ENCODE measurements around the gene RUSF1.
"Not testable (repeated sequence)": the region's sequence is repeated elsewhere in the genome, so short reads cannot be mapped to it uniquely, and the experiment has no call there.

The RUSF1 gene

DNA sequence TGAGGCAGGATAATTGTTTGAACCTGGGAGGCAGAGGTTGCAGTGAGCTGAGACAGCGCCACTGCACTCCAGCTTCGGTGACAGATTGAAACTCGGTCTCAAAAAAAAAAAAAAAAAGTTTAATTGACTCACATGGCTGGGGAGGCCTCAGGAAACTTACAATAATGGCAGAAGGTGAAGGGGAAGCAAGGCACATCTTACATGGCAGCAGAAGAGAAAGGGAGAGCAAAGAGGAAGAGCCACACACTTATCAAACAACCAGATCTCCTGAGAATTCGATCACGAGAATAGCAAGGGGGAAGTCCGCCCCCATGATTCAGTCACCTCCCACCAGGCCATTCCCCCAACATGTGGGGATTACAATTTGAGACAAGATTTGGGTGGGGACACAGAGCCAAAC lies 62.3 kb downstream of the RUSF1 start:
- not testable (repeated sequence) for DNase-seq

DNA sequence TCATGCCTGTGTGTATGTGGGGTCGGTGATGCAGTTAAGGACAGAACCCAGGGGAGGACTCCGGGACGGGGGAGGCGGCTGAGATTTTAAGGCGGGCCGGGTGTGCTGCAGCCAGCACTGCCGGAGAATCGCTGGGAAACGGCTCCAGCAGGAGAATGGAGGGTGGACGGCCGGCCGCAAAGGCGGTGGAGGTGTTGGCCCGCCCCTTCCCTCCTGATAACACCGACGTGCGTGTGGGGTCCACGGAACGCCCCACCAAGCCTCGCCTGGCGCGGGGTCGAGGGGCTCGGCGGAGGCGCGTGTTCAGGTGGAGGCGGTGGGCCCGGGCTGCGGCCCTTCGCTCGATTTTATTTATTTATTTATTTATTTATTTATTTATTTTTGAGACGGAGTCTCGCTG lies 66.2 kb downstream of the RUSF1 start:
- DNase-seq = no peak

GRCh38 chr16:31440516-31441184 lies 67.5 kb downstream of the RUSF1 start:
- no peak for DNase-seq

- DNase-seq = peak; percentile 22
These were observed 68.7 kb downstream of the RUSF1 start for GRCh38 chr16:31439519-31439918.

All from activated CD4-positive, alpha-beta T cell treated with anti-CD3 and anti-CD28 coated beads for 48 hours (primary cell).